HG03432 (cell line): ENCODE results near the gene CTXND1.

ENCODE experiments used
- ATAC-seq: cut with Tn5 transposase; IDR thresholded peaks from one replicate; pipeline ENCODE4 v1.9.1; 2021; ENCODE audit warnings: mild to moderate bottlenecking, moderate library complexity; ENCODE audit not compliant: unreplicated experiment

Gene CTXND1

GRCh38 chr15:80210611-80211573, 41.1 kb downstream of the CTXND1 start:
- ATAC-seq = no peak

- ATAC-seq = no peak
Measured at GRCh38 chr15:80208758-80209734, 43.0 kb downstream of the CTXND1 start.

GRCh38 chr15:80207887-80208286, 44.1 kb downstream of the CTXND1 start:
- ATAC-seq = no peak

- ATAC-seq = no peak
Measured at GRCh38 chr15:80204231-80204630, 47.8 kb downstream of the CTXND1 start.

- ATAC-seq = no peak
Measured at GRCh38 chr15:80203361-80203885, 48.6 kb downstream of the CTXND1 start.

GRCh38 chr15:80202641-80203360, 49.2 kb downstream of the CTXND1 start:
- no peak for ATAC-seq

- ATAC-seq = no peak
Measured at GRCh38 chr15:80202016-80202315, 50.0 kb downstream of the CTXND1 start.

GRCh38 chr15:80201256-80202015, 50.6 kb downstream of the CTXND1 start:
- ATAC-seq = no peak

GRCh38 chr15:80199869-80200268, 52.1 kb downstream of the CTXND1 start:
- ATAC-seq = no peak

- ATAC-seq = no peak
Measured at GRCh38 chr15:80199366-80199765, 52.6 kb downstream of the CTXND1 start.

- no peak for ATAC-seq
Measured at GRCh38 chr15:80194914-80195313, 57.1 kb downstream of the CTXND1 start.

- ATAC-seq = no peak
Measured at GRCh38 chr15:80194186-80194585, 57.8 kb downstream of the CTXND1 start.

GRCh38 chr15:80191897-80192595, 60.0 kb downstream of the CTXND1 start:
- no peak for ATAC-seq

GRCh38 chr15:80191198-80191597, 60.8 kb downstream of the CTXND1 start:
- no peak for ATAC-seq

- no peak for ATAC-seq
Measured at GRCh38 chr15:80188251-80188650, 63.8 kb downstream of the CTXND1 start.

GRCh38 chr15:80186597-80186996, 65.4 kb downstream of the CTXND1 start:
- ATAC-seq = no peak

- ATAC-seq = no peak
Measured at GRCh38 chr15:80186066-80186465, 65.9 kb downstream of the CTXND1 start.

GRCh38 chr15:80185152-80185551, 66.9 kb downstream of the CTXND1 start:
- ATAC-seq = no peak

GRCh38 chr15:80184554-80184953, 67.5 kb downstream of the CTXND1 start:
- ATAC-seq = no peak
